GM18909 (cell line): ENCODE results near the gene PTPN21.
A peak's percentile ranks its signal among the peaks of the same experiment; 100 is the strongest.

Source experiments
- ATAC-seq: cut with Tn5 transposase; IDR thresholded peaks from one replicate; pipeline ENCODE4 v1.9.1; 2021; ENCODE audit warnings: mild to moderate bottlenecking; ENCODE audit not compliant: unreplicated experiment, poor library complexity

The PTPN21 gene

DNA sequence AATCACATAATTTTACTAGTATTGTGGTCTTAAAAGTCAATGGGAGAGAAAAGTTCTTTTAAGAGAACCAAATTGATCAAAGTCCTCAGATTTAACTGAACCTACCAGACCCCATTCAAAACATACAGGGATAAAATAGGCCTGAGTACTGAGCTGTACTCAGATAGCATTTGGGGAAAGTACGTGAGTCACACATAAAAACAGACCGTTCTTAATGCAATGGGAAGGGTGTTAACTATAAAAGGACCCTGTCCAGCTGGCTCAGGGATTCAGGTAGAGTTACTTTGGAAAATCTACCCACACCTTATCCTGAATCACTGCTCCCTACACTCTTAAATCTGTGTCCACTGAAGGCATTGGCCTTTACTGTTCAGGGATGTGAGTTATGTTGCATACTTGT is 78.0 kb downstream of the PTPN21 start:
- no peak for ATAC-seq

DNA sequence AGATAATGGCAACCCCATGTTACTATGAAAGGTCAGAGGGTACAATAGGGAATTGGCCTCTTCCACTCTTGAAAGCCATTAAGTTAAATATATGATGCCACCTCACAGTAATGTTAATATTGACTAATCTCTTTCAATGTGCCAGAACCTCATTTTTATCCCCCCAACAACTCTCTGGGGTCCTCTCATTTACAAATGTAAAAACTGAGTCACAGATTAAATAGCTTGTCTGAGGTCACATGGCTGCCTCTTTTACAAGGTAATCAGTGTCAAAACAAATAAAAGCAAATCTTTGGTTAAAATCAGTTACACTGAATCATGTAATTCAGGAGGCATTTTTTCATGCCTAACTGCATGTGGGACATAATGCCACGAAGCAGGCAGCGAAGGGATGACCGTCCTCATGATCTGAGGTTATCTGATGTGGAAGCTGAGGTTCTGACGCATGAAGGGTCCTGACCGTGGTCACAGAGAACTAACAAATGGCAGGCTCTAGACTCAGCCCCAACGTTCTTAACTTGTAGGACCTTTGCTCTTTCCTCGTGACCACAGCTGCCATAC is 78.5 kb downstream of the PTPN21 start:
- ATAC-seq = no peak

- ATAC-seq = no peak
Observed at GRCh38 chr14:88473791-88474190, 81.0 kb downstream of the PTPN21 start.

- ATAC-seq = no peak
Observed at GRCh38 chr14:88470542-88471440, 84.0 kb downstream of the PTPN21 start.

GRCh38 chr14:88468406-88468805 is 86.4 kb downstream of the PTPN21 start:
- ATAC-seq = no peak

DNA sequence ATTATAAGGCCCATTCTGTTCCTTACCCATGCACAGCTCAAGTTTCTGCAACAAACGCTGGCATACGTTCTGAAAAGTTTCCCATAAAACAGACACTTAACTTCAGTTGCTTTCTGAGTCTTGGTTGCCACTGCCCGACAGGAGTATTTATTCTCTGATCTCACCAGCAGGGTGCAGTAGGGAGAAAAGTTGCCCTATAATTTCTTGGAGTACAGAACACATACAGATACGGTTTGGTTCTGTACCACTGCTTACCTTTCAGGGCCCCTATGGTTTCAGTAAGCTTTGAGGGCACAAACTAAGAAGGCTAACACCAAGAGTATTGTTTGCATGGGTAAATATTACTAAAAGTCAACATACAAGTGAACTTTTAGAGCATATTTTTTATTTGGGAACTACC is 91.5 kb downstream of the PTPN21 start:
- peak; percentile 60 for ATAC-seq

GRCh38 chr14:88454886-88455285 is 99.9 kb downstream of the PTPN21 start:
- no peak for ATAC-seq

DNA sequence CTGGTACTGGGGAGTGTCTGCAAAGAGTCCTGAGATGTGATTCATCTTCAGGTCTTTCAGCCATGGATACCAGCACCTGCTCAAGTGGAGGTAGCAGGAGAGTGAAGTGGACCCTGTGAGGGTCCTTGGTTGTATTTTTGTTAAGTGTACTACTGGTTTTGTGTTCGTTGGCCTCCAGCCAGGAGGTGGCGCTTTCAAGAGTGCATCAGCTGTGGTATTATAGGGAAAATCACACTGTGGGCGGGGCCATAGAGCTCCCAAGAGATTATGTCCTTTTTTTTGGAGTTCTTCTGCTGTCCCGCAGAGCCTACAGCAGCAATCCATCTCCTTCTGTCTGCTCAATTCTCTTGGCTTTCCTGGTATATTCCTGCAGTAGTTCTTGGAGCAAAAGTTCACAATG is 102.6 kb downstream of the PTPN21 start:
- no peak for ATAC-seq

DNA sequence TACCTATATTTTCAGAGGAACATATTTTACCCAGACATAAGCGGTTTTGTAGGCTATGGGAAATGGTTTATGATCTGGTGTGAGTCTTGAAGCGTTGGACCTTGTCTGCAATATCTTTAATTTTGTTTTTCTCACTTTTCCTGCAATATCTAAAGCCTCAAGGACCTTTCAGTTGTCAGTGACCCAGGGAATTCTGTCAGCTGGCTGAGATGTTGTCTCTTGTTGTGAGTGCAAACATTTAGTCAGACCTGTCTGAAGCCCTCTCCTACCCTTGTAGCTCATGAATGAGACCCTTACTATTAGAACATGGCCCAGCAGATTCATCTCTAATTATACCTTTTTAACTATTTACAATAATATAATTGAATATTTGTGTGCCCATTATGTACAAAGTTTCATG is 115.7 kb downstream of the PTPN21 start:
- ATAC-seq = no peak

DNA sequence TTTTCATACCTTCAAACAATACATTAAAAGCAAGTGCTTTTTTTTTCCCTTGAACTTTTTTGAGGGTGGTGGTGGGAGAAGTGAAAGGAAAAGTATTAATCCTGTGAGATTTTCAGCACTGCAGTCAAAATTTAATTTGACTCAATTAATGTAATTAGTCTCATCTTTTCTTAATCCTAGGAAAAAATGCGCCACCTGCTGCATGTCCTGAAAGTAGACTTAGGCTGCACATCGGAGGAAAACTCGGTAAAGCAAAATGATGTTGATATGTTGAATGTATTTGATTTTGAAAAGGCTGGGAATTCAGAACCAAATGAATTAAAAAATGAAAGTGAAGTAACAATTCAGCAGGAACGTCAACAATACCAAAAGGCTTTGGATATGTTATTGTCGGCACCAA is 117.1 kb downstream of the PTPN21 start:
- ATAC-seq = no peak

DNA sequence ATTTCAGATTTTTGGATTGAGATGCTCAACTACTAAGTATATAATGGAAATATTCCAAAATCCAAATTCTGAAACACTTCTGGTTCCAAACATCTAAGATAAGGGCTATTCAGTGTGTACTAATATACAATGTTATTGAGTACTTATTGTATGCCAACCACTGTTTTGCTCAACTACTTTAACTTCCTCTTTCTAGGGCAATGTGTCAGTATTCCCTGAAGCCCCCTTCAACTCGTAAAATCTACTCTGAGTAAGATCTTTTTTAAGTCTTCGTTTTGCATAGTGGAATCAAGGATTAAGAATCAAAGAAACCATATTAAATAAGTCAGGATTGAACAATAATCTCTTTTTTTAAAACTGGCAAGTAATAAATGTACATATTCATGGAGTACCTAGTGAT is 123.8 kb downstream of the PTPN21 start:
- ATAC-seq = no peak

GRCh38 chr14:88426271-88426670 is 128.5 kb downstream of the PTPN21 start:
- no peak for ATAC-seq

DNA sequence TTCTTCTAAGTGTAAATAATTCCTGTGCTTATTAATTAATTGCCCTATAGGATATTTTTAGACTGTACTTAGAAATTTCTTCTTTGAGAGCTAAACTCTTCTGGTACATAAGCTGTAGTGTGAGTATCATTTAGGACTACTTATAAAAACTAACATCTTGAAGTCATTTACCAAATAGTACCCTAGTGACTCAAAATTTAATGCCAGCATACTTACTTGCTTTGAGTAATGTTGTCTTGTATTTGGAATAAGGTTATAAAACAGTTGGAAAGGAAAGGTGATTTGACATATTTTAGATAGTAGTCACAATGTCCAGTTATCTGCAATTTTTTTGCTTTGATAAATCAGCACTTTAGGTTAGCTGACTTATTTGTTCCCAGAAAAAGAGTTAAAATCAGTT is 130.2 kb downstream of the PTPN21 start:
- no peak for ATAC-seq

DNA sequence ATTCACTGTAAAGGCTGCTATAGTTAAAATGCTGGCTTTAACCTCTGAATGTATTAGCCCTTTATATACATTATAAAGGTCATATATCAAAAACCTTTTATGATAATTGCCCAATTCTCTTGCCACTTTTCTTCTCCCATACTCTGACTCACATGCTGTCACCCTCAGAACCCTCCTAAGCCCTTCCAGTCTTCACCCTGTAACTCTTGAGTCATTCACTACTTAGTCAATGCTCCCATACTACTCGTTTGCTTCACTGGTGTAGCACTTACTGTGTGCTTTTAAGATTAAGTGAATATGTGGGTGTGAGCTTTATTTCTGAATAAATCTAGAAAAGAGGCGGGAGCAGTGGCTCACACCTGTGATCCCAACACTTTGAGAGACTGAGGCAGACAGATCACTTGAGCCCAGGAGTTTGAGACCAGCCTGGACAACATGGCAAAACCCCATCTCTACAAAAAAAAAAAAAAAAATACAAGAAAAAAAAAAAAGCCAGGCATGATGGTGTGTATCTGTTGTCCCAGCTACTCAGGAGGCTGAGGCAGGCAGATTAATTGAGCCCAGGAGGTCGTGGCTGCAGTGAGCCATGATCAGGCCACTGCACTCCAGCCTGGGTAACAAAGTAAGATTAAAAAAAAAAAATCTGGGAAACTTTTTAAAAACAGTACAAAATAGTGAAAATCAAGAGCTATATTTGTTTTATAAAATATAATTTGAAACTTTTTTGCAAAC is 131.7 kb downstream of the PTPN21 start:
- ATAC-seq = no peak

DNA sequence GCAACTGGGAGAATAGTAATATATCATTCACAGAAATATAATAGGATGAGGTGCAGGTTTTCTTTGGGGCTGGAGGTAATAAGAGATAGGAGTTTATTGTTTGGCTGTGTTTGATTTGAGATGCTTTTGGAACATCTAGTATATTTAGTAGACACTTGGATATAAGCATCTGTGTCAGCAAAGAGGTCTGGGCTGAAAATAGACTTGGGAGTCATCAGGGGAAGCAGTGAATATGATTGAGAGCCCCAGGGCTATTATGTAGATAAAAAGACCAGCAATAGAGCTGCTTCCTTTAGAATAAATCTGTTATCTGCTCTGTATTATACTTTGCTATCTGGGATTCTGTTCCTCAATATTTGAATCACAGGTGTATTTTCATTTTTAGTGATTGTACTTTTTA is 132.8 kb downstream of the PTPN21 start:
- ATAC-seq = no peak

GRCh38 chr14:88421286-88421685 is 133.5 kb downstream of the PTPN21 start:
- no peak for ATAC-seq

DNA sequence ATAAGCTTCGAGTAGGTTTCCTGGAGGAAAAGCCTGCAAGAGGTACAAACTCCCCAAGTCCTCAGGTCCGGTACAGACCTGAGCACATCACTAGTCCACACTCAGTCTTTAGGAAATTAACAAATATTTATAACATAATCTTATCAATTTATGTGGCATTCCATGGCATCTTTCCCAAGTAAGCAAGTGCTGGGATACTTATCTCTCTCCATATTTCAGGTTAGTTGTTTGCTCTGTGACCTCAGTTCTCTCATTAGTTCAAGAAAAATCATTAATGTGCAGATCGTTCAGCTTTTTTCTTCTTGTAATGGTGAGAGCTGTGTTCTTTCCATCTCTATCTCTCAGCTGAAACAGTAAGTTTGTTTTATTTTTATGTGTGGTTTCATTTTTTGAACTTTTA is 134.6 kb downstream of the PTPN21 start:
- no peak for ATAC-seq

DNA sequence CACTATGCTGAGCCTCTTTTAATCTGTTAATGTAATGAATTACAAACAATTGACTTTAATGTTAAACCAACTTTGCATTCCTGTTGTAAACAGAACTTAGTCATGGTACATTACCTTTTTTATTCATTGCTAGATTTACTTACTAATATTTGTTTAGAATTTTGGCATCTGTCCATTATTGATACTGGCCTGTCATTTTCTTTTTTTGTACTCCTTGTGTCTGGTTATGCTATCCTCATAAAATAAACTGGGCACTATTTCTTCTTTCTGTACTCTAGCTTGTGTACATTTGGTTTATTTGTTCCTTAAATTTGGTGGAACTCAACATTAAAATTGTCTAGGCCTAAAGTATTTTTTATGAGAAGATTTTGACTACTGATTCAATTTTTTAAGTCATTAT is 137.2 kb downstream of the PTPN21 start:
- no peak for ATAC-seq
